H1 (cell line): ENCODE results near the gene ZBTB42. TPM values are rescaled to one million over a fixed set of nuclear protein-coding genes. Genes with fewer than 3 reads are reported as not detected.

Experiments used
- CHD7 ChIP-seq: fragments of 300-600 bp; sonication (generic); IDR thresholded peaks from 2 replicates; pipeline ENCODE4 v1.7.1; 2012; ENCODE audit warnings: low read length, moderate library complexity, mild to moderate bottlenecking, inconsistent platforms; ENCODE audit not compliant: insufficient replicate concordance
- EZH2 ChIP-seq: fragments of 200-600 bp; sonication (generic); IDR thresholded peaks from 2 replicates; pipeline ENCODE4 v1.7.1; 2012; ENCODE audit warnings: low read depth, mild to moderate bottlenecking, moderate library complexity, low read length, inconsistent platforms; ENCODE audit not compliant: severe bottlenecking
- MAX ChIP-seq: IDR thresholded peaks from 2 replicates; pipeline ENCODE4 v1.6.1; 2012; ENCODE audit warnings: inconsistent platforms
- PHF8 ChIP-seq: fragments of 200-600 bp; sonication (generic); conservative IDR thresholded peaks from 2 replicates; pipeline ENCODE4 v1.7.1; 2012; ENCODE audit warnings: low read depth, mild to moderate bottlenecking, inconsistent platforms, low read length, moderate library complexity
- RXRA ChIP-seq: IDR thresholded peaks from 2 replicates; pipeline ENCODE4 v1.6.1; 2011; ENCODE audit warnings: low read depth, mild to moderate bottlenecking, low read length, moderate library complexity; ENCODE audit not compliant: insufficient read depth
- SP1 ChIP-seq: IDR thresholded peaks from 2 replicates; pipeline ENCODE4 v1.6.1; 2011; ENCODE audit warnings: low read depth, low read length
- YY1 ChIP-seq: IDR thresholded peaks from 2 replicates; pipeline ENCODE4 v1.6.1; 2011; ENCODE audit warnings: low read depth, mild to moderate bottlenecking, low read length
- ZNF274 ChIP-seq: IDR thresholded peaks from 2 replicates; pipeline ENCODE4 v1.7.0; 2012; ENCODE audit warnings: low read length, borderline replicate concordance; ENCODE audit errors: extremely low read depth
- polyA plus RNA-seq, 7 experiments: library from polyadenylated mRNA; depleted of rRNA in 3 of 7; stranded (reverse) in 5 of 7; unstranded in 2 of 7; fragments of >200 nt in 5 of 7; fragments of 200-250 nt in 2 of 7; gene quantifications; 1 replicate in 5 of 7; 2 replicates in 1 of 7; 4 replicates in 1 of 7; pipeline versions ENCODE4 v1.2.1 to v1.2.3, GENCODE V29; 2011 to 2013; ENCODE audit warnings: missing spikeins in 2 of 7, mixed read lengths in 2 of 7
- total RNA-seq: library from RNA; stranded (reverse); fragmentation: NEBNext Ultra II Directional; extraction: Animal tissue kit (Norgen Biotek cat#: 25700); gene quantifications from 2 replicates; pipeline ENCODE4 v1.2.1, GENCODE V29; 2021

Gene ZBTB42
- total and polyA plus RNA-seq, 2 of the 8 experiments (the other 6 are each of a cell fraction or from before 2014, with no cell fraction given) = 2.8 to 3.1 TPM

DNA sequence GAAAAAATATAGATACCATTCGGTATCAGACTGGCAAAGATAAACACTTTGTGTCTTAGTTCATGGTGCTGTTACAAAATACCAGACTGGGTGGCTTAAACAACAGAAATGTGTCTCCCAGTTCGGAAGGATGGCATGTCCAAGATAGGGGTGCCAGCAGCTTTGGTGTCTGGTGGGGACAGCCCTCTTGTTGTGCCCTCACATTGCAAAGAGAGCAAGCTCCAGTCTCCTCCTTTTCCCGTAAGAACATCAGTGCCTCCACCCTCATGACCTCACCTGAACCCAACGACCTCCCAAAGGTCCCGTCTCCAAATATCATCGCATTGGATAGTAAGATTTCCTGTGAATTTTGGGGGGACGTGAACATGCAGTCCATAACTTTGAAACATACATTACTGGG, 12.4 kb downstream of the ZBTB42 start (continued):
- TF ChIP-seq CHD7 (no peak), EZH2 (no peak), MAX (no peak), SP1 (no peak), ZNF274 (no peak), PHF8 (no peak), YY1 (no peak), RXRA (no peak)
